Stimulated activated CD8-positive, alpha-beta memory T cell treated with anti-CD3 and anti-CD28 coated beads, Interleukin-15, amount 100 ng/mL, for 48 hours (primary cell): ENCODE measurements around the gene DAZ3.
"Not testable (repeated sequence)": the region's sequence is repeated elsewhere in the genome, so short reads cannot be mapped to it uniquely, and the experiment has no call there.

Experiments used
- DNase-seq, 2 donors: peaks; one replicate each; pipeline ENCODE4 v3.0.0-alpha.2; 2020; ENCODE audit warnings: low read depth in 2 of 2

The DAZ3 gene

GRCh38 chrY:24813293-24813692 lies at the start of gene DAZ3:
TSS of gene DAZ3 (minus strand) at chrY:24813393. CDS start at chrY:24813185, 208 bp downstream.
- DNase-seq, result not testable (repeated sequence)

GRCh38 chrY:24833619-24834018 lies 20.4 kb upstream of the DAZ3 start, which contains the start of gene DAZ4:
TSS of gene DAZ4 (plus strand) at chrY:24833919. CDS start at chrY:24834127, 208 bp downstream.
- DNase-seq, result not testable (repeated sequence)

GRCh38 chrY:24825069-24825468 lies 11.9 kb upstream of the DAZ3 start:
- DNase-seq, result not testable (repeated sequence)

- DNase-seq, result not testable (repeated sequence)
Measured at GRCh38 chrY:24824184-24824879, 11.1 kb upstream of the DAZ3 start.

- not testable (repeated sequence) for DNase-seq
Measured at GRCh38 chrY:24821836-24822235, 8.6 kb upstream of the DAZ3 start.
